ENCODE results near the gene SULT1C4.

SULT1C4 gene

GRCh38 chr2:108384662-108385393 is 7.1 kb downstream of the SULT1C4 start:
- Mint-ChIP-seq H3K4me1 (peaks cover 3 to 5% of the 10 kb centered on the region in 2 donors), H3K27me3 (peaks cover 0 to 14% of the 10 kb centered on the region in 2 donors), H3K9me3 (no peaks in the 10 kb centered on the region), H3K4me3 (no peak overlapping the region), H3K36me3 (no peaks in the 10 kb centered on the region), H3K27ac (no peak overlapping the region)
- DNase-seq (no peak), ATAC-seq (replicated peaks) (peak in 1 of 2 donors; percentile 37)

DNA sequence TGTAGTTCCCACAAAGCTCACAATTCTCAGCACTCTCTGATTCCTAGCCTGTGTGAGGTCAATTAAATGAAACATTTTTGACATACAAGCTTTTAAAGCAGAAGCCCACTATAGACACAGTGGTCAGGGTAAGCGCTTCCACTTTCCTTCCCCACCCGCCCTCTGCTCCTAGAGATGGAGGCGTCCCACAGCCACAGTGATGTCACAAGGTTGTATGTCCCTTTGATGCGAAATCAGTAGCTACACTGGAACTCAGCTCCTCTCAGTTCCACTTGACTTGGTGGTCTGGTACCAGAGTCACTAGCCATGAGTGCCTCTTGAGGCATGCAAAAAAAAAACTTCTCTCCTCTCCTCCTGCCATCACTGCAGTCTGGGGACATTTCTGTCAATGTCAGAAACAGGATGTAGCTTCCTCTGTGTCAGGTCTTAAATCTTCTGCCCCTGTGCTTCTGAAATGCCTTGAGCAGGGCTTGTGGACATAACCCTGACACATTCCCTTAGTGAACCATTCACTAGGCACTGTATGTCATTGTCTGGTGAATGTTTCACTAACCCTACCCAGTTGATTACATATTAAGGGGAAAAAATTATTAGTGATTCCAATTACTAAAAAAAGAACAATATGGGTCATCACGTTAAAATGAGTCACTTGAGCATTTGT is 7.8 kb downstream of the SULT1C4 start:
- Mint-ChIP-seq H3K27ac (no peak overlapping the region), H3K9me3 (peaks cover 0 to 1% of the 10 kb centered on the region in 2 donors), H3K36me3 (no peaks in the 10 kb centered on the region), H3K4me3 (no peak overlapping the region), H3K27me3 (peaks cover 0 to 14% of the 10 kb centered on the region in 2 donors), H3K4me1 (peaks cover 3 to 5% of the 10 kb centered on the region in 2 donors)
- DNase-seq (no peak), ATAC-seq (replicated peaks) (peak; percentile 69 to 78)

DNA sequence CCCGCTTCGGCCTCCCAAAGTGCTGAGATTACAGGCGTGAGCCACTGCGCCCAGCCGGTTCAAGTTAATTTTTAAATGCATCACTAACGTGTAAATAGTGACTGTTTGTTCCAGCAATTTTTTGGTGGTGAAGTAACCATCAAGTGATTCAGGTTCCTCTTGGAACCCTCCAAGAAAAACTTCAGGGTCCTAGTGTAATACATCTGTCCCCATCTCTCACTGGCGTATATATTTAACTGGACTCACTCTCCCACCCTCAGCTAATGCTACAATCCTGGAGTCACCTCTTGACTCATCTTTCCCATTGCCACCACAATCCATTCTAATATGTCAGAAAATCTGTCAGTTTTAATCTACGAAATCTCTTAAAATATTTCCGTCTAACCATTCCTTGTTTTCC is 10.3 kb downstream of the SULT1C4 start:
- H3K4me1 Mint-ChIP-seq, result peaks cover 3 to 4% of the 10 kb centered on the region in 2 donors
- no peaks in the 10 kb centered on the region for H3K36me3 Mint-ChIP-seq
- no peak overlapping the region for H3K27ac Mint-ChIP-seq
- peaks cover 0 to 14% of the 10 kb centered on the region in 2 donors for H3K27me3 Mint-ChIP-seq
- H3K9me3 Mint-ChIP-seq, result peaks cover 12 to 14% of the 10 kb centered on the region in 2 donors
- ATAC-seq (replicated peaks), result no peak
- no peak overlapping the region for H3K4me3 Mint-ChIP-seq
- no peak for DNase-seq

GRCh38 chr2:108390340-108390739 is 12.6 kb downstream of the SULT1C4 start:
- Mint-ChIP-seq H3K9me3 (peaks cover 15 to 16% of the 10 kb centered on the region in 2 donors), H3K27ac (no peak overlapping the region), H3K4me1 (peaks cover 0 to 3% of the 10 kb centered on the region in 2 donors), H3K36me3 (no peaks in the 10 kb centered on the region), H3K27me3 (peaks cover 0 to 11% of the 10 kb centered on the region in 2 donors), H3K4me3 (no peak overlapping the region)
- DNase-seq (no peak), ATAC-seq (replicated peaks) (no peak)

GRCh38 chr2:108392029-108392428 is 14.3 kb downstream of the SULT1C4 start:
- ATAC-seq (replicated peaks), result no peak

GRCh38 chr2:108393197-108393596 is 15.4 kb downstream of the SULT1C4 start:
- no peak overlapping the region for H3K27ac Mint-ChIP-seq
- ATAC-seq (replicated peaks), result no peak

More at GRCh38 chr2:108392029-108392428, 14.3 kb downstream of the SULT1C4 start:
- H3K9me3 Mint-ChIP-seq, result peaks cover 16 to 18% of the 10 kb centered on the region in 2 donors
- no peak overlapping the region for H3K4me3 Mint-ChIP-seq
- no peaks in the 10 kb centered on the region for H3K36me3 Mint-ChIP-seq
- H3K27ac Mint-ChIP-seq, result no peak overlapping the region
- no peaks in the 10 kb centered on the region for H3K4me1 Mint-ChIP-seq
- no peak for DNase-seq
- H3K27me3 Mint-ChIP-seq, result peaks cover 0 to 11% of the 10 kb centered on the region in 2 donors

GRCh38 chr2:108395155-108395554 is 17.4 kb downstream of the SULT1C4 start:
- Mint-ChIP-seq H3K36me3 (peaks cover 2 to 11% of the 10 kb centered on the region in 2 donors), H3K4me1 (no peaks in the 10 kb centered on the region), H3K4me3 (no peak overlapping the region), H3K9me3 (peaks cover 31 to 38% of the 10 kb centered on the region in 2 donors), H3K27me3 (peaks cover 0 to 4% of the 10 kb centered on the region in 2 donors), H3K27ac (no peak overlapping the region)
- DNase-seq (no peak), ATAC-seq (replicated peaks) (no peak)

More at GRCh38 chr2:108393197-108393596, 15.4 kb downstream of the SULT1C4 start:
- Mint-ChIP-seq H3K27me3 (peaks cover 0 to 9% of the 10 kb centered on the region in 2 donors), H3K9me3 (peaks cover 19 to 21% of the 10 kb centered on the region in 2 donors), H3K4me3 (no peak overlapping the region), H3K36me3 (peaks cover under 1 to 2% of the 10 kb centered on the region in 2 donors), H3K4me1 (no peaks in the 10 kb centered on the region)
- no peak for DNase-seq

DNA sequence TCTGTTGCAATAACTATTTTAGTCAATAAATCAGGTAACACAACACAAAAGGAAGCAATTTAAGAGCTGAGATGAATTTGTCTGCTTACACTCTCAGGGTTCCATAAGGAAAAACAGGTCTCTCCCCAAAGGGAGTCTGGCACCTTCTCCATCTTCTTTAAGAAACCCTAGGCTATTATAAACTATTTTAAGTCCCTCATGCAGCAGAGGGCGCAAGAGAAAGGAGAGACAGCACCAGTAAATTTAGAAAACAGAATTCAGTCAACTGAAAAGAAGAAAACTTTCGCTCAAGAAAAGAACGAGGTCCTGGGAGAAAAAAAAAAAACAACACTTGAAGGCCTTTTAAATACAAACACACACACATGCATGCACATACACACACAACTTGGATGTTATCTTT is 19.1 kb downstream of the SULT1C4 start:
- H3K9me3 Mint-ChIP-seq, result peaks cover 27 to 44% of the 10 kb centered on the region in 2 donors
- H3K4me3 Mint-ChIP-seq, result no peak overlapping the region
- H3K4me1 Mint-ChIP-seq, result no peaks in the 10 kb centered on the region
- no peak for DNase-seq
- H3K27ac Mint-ChIP-seq, result no peak overlapping the region
- ATAC-seq (replicated peaks), result no peak
- H3K36me3 Mint-ChIP-seq, result peaks cover 2 to 11% of the 10 kb centered on the region in 2 donors
- H3K27me3 Mint-ChIP-seq, result peaks cover under 1 to 8% of the 10 kb centered on the region in 2 donors

GRCh38 chr2:108399479-108399878 is 21.7 kb downstream of the SULT1C4 start:
- H3K4me1 Mint-ChIP-seq, result no peaks in the 10 kb centered on the region
- H3K27ac Mint-ChIP-seq, result no peak overlapping the region
- H3K27me3 Mint-ChIP-seq, result peaks cover 8 to 12% of the 10 kb centered on the region in 2 donors
- ATAC-seq (replicated peaks) (no peak), DNase-seq (no peak)
- H3K9me3 Mint-ChIP-seq, result peaks cover 20 to 35% of the 10 kb centered on the region in 2 donors
- peaks cover 2 to 11% of the 10 kb centered on the region in 2 donors for H3K36me3 Mint-ChIP-seq
- no peak overlapping the region for H3K4me3 Mint-ChIP-seq

- ATAC-seq (replicated peaks) (no peak), DNase-seq (no peak)
Measured at GRCh38 chr2:108401800-108402199, 24.0 kb downstream of the SULT1C4 start.

DNA sequence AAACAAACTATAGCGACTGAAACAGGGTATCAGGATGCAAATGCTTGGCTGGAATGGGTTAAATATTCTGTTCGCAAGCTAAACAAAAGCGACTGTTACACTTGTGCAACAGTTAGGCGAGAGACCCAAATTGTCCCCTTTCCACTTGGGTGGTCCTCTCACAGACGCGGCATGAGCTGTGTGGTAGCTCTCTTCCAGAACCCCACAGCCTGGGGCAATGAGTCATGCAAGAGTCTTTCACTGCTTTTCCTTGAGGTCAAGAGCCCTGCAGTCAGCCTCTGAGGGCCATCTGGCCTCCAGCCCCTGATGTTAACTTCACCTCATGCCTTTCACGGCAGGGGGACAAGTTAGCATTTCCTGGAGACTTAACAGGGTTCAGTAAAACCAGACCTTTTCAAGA is 25.7 kb downstream of the SULT1C4 start:
- no peak for ATAC-seq (replicated peaks)
- no peaks in the 10 kb centered on the region for H3K4me1 Mint-ChIP-seq
- H3K9me3 Mint-ChIP-seq, result peaks cover 23 to 40% of the 10 kb centered on the region in 2 donors
- peaks cover 3 to 11% of the 10 kb centered on the region in 2 donors for H3K36me3 Mint-ChIP-seq
- peaks cover 9 to 22% of the 10 kb centered on the region in 2 donors for H3K27me3 Mint-ChIP-seq
- no peak overlapping the region for H3K4me3 Mint-ChIP-seq
- no peak for DNase-seq
- no peak overlapping the region for H3K27ac Mint-ChIP-seq

More at GRCh38 chr2:108401800-108402199, 24.0 kb downstream of the SULT1C4 start:
- no peak overlapping the region for H3K27ac Mint-ChIP-seq
- peaks cover 28 to 48% of the 10 kb centered on the region in 2 donors for H3K9me3 Mint-ChIP-seq
- no peaks in the 10 kb centered on the region for H3K4me1 Mint-ChIP-seq
- H3K36me3 Mint-ChIP-seq, result peaks cover 5 to 16% of the 10 kb centered on the region in 2 donors
- no peak overlapping the region for H3K4me3 Mint-ChIP-seq
- H3K27me3 Mint-ChIP-seq, result peaks cover 5 to 12% of the 10 kb centered on the region in 2 donors

- DNase-seq, result no peak
- H3K4me3 Mint-ChIP-seq, result no peak overlapping the region
- H3K4me1 Mint-ChIP-seq, result no peaks in the 10 kb centered on the region
- H3K27me3 Mint-ChIP-seq, result peaks cover 15 to 31% of the 10 kb centered on the region in 2 donors
- ATAC-seq (replicated peaks), result no peak
- H3K27ac Mint-ChIP-seq, result no peak overlapping the region
- H3K9me3 Mint-ChIP-seq, result peaks cover 16 to 28% of the 10 kb centered on the region in 2 donors
- H3K36me3 Mint-ChIP-seq, result peaks cover 3 to 5% of the 10 kb centered on the region in 2 donors
Measured at GRCh38 chr2:108404784-108405397, 27.1 kb downstream of the SULT1C4 start.

GRCh38 chr2:108407864-108408729 is 30.3 kb downstream of the SULT1C4 start:
- peaks cover 10 to 19% of the 10 kb centered on the region in 2 donors for H3K27me3 Mint-ChIP-seq
- peaks cover 13 to 16% of the 10 kb centered on the region in 2 donors for H3K9me3 Mint-ChIP-seq
- H3K4me1 Mint-ChIP-seq, result no peaks in the 10 kb centered on the region
- DNase-seq (no peak), ATAC-seq (replicated peaks) (peak in 1 of 2 donors; percentile 25)
- H3K36me3 Mint-ChIP-seq, result peaks cover 3 to 5% of the 10 kb centered on the region in 2 donors
- H3K27ac Mint-ChIP-seq, result no peak overlapping the region
- H3K4me3 Mint-ChIP-seq, result no peak overlapping the region

All from stimulated activated naive B cell treated with anti-CD40 and anti-IgM and Interleukin-4, amounts not matched to agents 10 μg/mL and 1 μg/mL and 100 μg/mL, for 72 hours (primary cell).